Gastrocnemius medialis (tissue), 4 donors: ENCODE results near the gene ZFHX2. TPM values are rescaled to one million over a fixed set of nuclear protein-coding genes. Genes with fewer than 3 reads are reported as not detected.
"Not testable (repeated sequence)": the region's sequence is repeated elsewhere in the genome, so short reads cannot be mapped to it uniquely, and the experiment has no call there.

ENCODE experiments used
- ATAC-seq, 2 donors: fragments of 150-250 bp; one replicate each; pipeline ENCODE4 v1.9.1; 2016
- DNase-seq, 2 donors: peaks; one replicate each; pipeline ENCODE4 v3.0.0-alpha.2; 2019
- H3K27ac ChIP-seq, 4 donors: fragments of 200-600 bp; sonication (generic); 1 replicate in 1 of 4; 2 replicates in 3 of 4; pipeline ENCODE4 v1.5.1; 2016 to 2018; ENCODE audit warnings: mild to moderate bottlenecking in 2 of 4, moderate library complexity in 1 of 4
- H3K27me3 ChIP-seq, 3 donors: fragments of 200-600 bp; sonication (generic) in 2 of 3; 1 replicate in 1 of 3; 2 replicates in 2 of 3; pipeline versions ENCODE4 v1.5.1 to v1.6.0; 2016 to 2019; ENCODE audit warnings: mild to moderate bottlenecking in 1 of 3, moderate library complexity in 1 of 3
- H3K36me3 ChIP-seq, 2 donors: fragments of 200-600 bp; sonication (generic) in 1 of 2; one replicate each; pipeline ENCODE4 v1.5.1; 2017 to 2018
- H3K4me1 ChIP-seq, 2 donors: fragments of 200-600 bp; sonication (generic) in 1 of 2; one replicate each; pipeline ENCODE4 v1.5.1; 2016 to 2017; ENCODE audit warnings: mild to moderate bottlenecking in 2 of 2
- H3K4me3 ChIP-seq, 4 donors: fragments of 200-600 bp; sonication (generic) in 3 of 4; 1 replicate in 1 of 4; 2 replicates in 3 of 4; pipeline ENCODE4 v1.5.1; 2016 to 2019; ENCODE audit warnings: mild to moderate bottlenecking in 2 of 4
- H3K9me3 ChIP-seq, 3 donors: fragments of 200-600 bp; sonication (generic) in 2 of 3; 1 replicate in 1 of 3; 2 replicates in 2 of 3; pipeline ENCODE4 v1.5.1; 2016 to 2019
- POLR2A ChIP-seq, 2 donors: fragments of 450-650 bp; IDR thresholded peaks; one replicate each; pipeline ENCODE4 v1.6.1; 2017; ENCODE audit warnings: antibody characterized with exemption in 2 of 2, mild to moderate bottlenecking in 2 of 2, moderate library complexity in 2 of 2
- in situ Hi-C, 4 donors: fragments of 200-750 bp; cut with MboI; loops; one replicate each; pipeline versions ENCODE4 v1.15.0 to v1.8.0; 2017; ENCODE audit warnings: low sequenced_read_pairs in 4 of 4
- intact Hi-C: fragments of 100-400 bp; cut with DNase I; formaldehyde crosslinking; loops from one replicate; pipeline ENCODE4 v1.15.1; 2023; ENCODE audit warnings: low total_unique reads
- total RNA-seq, 4 donors: library from RNA; depleted of rRNA; stranded (reverse); fragments of >200 nt; gene quantifications; one replicate each; pipeline versions ENCODE4 v1.1.0 to v1.2.3, GENCODE V29; 2016
- TF ChIP-seq, protein P1 (sequence below), 5 experiments: fragments of 450-650 bp in 3 of 5; fragments of 200-600 bp in 2 of 5; sonication (generic) in 2 of 5; IDR thresholded peaks in 4 of 5; conservative IDR thresholded peaks in 1 of 5; 1 replicate in 4 of 5; 2 replicates in 1 of 5; pipeline ENCODE4 v1.5.1; 2016 to 2019; ENCODE audit warnings: antibody characterized with exemption in 5 of 5, mild to moderate bottlenecking in 3 of 5, moderate library complexity in 3 of 5

The ZFHX2 gene
- total RNA-seq = under 1 TPM in 3 of 4 donors, not detected in 1; 0.23 to 0.44 (median 0.41) TPM

DNA sequence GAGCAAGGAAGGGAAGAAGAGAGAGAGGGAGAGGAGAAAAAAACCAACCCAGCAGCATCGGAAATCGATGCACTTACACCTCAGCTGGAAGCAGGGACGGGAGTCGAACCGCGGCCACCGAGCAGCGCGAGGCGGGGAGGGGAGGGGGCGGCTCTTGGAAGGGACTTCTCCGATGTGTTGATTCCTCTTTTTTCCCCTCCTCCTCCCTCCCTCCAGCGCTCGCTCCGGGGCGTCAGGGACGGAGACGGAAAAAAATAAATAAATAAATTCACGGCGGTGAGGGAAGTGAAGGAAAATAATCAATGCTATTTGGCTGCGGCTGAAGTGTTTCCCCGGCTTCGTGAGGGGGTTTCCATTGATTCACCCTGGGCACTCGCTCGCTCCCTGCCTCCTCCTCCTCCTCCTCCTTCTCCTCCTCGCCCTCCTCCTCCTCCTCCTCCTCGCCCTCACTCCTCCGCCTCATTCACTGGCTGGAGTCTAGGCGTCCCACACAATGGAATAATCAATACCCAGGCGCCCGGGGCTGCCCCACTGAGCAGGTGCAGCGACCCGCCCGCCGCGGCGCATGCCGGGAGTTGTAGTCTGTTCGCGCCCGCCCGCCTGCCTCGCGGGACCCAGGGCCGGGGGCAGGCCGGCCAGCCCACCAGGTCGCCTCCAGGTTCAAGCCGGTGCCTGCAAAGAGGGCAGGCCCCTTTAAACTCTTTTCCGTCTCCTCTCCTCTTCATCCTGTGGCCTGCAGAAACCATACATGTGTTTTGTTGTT lies at the start of gene ZFHX2:
Gene ZFHX2 (minus strand): TSS at position 500 of the 763 bp plus-strand sequence. CDS start 16,440 bp downstream, outside the sequence.
- ATAC-seq (peak; percentile 23 to 39), DNase-seq (peak in 1 of 2 donors; percentile 43)
- peaks cover 4 to 21% of the 10 kb centered on the region in 2 donors for H3K4me1 ChIP-seq
- no peaks in the 10 kb centered on the region for H3K9me3 ChIP-seq
- no peaks in the 10 kb centered on the region for H3K27me3 ChIP-seq
- TF ChIP-seq, protein P1, sequence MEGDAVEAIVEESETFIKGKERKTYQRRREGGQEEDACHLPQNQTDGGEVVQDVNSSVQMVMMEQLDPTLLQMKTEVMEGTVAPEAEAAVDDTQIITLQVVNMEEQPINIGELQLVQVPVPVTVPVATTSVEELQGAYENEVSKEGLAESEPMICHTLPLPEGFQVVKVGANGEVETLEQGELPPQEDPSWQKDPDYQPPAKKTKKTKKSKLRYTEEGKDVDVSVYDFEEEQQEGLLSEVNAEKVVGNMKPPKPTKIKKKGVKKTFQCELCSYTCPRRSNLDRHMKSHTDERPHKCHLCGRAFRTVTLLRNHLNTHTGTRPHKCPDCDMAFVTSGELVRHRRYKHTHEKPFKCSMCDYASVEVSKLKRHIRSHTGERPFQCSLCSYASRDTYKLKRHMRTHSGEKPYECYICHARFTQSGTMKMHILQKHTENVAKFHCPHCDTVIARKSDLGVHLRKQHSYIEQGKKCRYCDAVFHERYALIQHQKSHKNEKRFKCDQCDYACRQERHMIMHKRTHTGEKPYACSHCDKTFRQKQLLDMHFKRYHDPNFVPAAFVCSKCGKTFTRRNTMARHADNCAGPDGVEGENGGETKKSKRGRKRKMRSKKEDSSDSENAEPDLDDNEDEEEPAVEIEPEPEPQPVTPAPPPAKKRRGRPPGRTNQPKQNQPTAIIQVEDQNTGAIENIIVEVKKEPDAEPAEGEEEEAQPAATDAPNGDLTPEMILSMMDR (IDR thresholded peaks at IDR 0.05 in 4 of 5, conservative IDR thresholded peaks at IDR 0.05 in 1 of 5) = no peak
- no peak for TF ChIP-seq POLR2A (IDR thresholded peaks at IDR 0.05)
- in situ Hi-C loops (loop anchor here in 2 of 4 donors (10.0 to 25.0 kb wide), 3 partner anchors 214 to 964 kb away; partner anchors contain the start of genes ABHD4 (in 1 of the 2), DAD1 (in 1 of the 2) and PABPN1 (in 1 of the 2)), intact Hi-C loops (loop anchor here (10.0 kb wide), 2 partner anchors 627 to 883 kb away; partner anchors contain the start of gene PRMT5)
- H3K27ac ChIP-seq = peak within 1 kb of the TSS; percentile 52 to 72 (median 62)
- H3K36me3 ChIP-seq = no peaks in the 10 kb centered on the region
- H3K4me3 ChIP-seq = peak within 1 kb of the TSS; percentile 57 to 72 (median 65)

DNA sequence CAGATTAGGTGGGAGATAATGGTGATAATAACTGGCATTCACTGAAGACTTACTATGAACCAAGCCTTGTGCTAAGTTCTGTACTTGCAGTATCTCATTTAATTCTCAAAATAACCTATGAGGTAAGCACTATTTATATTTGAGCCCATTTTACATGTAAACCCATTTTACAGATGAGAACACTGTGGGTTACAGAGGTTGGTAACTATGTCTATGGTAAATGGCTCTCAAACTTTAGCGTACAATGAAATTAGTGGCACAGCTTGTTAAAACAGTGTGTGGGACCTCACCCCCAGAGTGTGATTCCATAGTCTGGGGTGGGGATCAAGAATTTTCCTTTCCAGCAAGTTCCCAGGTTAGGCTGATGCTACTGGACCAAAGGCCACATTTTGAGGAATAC lies 49.2 kb upstream of the ZFHX2 start:
- no peaks in the 10 kb centered on the region for H3K36me3 ChIP-seq
- H3K4me3 ChIP-seq = no peak overlapping the region
- in situ Hi-C loops (no loop called here), intact Hi-C loops (no loop called here)
- H3K9me3 ChIP-seq = no peaks in the 10 kb centered on the region
- no peak overlapping the region for H3K27ac ChIP-seq
- ATAC-seq (no peak), DNase-seq (no peak)
- H3K27me3 ChIP-seq = no peaks in the 10 kb centered on the region
- TF ChIP-seq POLR2A (IDR thresholded peaks at IDR 0.05) = no peak
- TF ChIP-seq, protein P1 (IDR thresholded peaks at IDR 0.05 in 4 of 5, conservative IDR thresholded peaks at IDR 0.05 in 1 of 5) = no peak
- H3K4me1 ChIP-seq = no peaks in the 10 kb centered on the region

DNA sequence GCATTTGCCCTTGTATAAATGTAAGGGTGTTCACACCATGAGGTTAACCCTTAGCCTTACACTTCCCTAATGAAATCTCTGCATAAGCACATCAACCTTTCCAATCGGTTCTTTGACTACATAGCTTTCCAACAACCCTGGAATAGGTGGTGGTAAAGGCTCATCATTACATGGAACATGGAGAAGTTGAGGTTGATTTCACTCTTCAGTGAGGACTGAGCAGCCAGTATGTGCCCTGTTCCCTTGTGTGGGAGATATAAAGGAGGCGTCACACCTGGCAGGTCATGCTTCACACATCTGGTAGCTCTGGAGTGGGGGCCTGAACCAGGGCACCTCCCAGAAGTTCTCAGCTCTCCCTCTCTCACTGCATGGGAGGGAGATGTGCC lies 48.8 kb upstream of the ZFHX2 start:
- ATAC-seq = no peak
- Histone ChIP-seq H3K4me1 (no peaks in the 10 kb centered on the region), H3K4me3 (no peak overlapping the region), H3K27me3 (no peaks in the 10 kb centered on the region), H3K36me3 (no peaks in the 10 kb centered on the region), H3K9me3 (no peaks in the 10 kb centered on the region), H3K27ac (no peak overlapping the region)
- intact Hi-C loops = no loop called here
- TF ChIP-seq POLR2A (IDR thresholded peaks at IDR 0.05) = no peak
- in situ Hi-C loops = no loop called here
- no peak for DNase-seq

DNA sequence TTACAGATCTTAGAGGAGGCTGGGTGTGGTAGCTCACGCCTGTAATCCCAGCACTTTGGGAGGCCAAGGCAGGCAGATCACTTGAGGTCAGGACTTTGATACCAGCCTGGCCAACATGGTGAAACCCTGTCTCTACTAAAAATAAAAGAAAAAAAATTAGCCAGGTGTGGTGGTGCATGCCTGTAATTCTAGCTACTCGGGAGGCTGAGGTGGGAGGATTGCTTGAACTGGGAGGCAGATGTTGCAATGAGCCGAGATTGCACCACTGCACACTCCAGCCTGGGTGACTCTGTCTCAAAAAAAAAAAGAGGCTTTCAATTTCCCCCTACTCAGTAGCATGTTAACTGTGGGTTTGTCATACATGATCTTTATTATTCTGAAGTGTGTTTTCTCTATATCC lies 42.6 kb upstream of the ZFHX2 start:
- H3K4me3 ChIP-seq, H3K27ac ChIP-seq, intact Hi-C loops, in situ Hi-C loops, ATAC-seq, H3K27me3 ChIP-seq, H3K9me3 ChIP-seq, DNase-seq, H3K36me3 ChIP-seq, H3K4me1 ChIP-seq: not testable (repeated sequence)

DNA sequence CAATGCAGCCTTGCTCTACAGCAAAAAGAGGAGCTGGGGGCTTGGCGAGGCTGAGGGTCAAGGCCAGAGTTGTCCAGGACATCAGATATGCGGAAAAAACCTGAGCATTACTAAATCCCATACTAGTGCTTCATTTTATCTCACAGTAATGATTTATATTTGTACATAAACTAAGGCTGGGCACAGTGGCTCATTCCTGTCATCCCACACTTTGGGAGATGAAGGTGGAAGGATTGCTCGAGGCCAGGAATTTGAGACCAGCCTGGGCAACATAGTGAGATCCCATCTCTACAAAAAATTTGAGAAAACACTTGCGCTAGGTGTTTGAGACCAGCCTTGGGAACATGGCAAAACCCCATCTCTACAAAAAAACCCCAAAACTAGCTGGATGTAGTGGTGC lies 38.6 kb upstream of the ZFHX2 start:
- no peak overlapping the region for H3K27ac ChIP-seq
- no peak for TF ChIP-seq POLR2A (IDR thresholded peaks at IDR 0.05)
- TF ChIP-seq, protein P1 (IDR thresholded peaks at IDR 0.05 in 4 of 5, conservative IDR thresholded peaks at IDR 0.05 in 1 of 5) = no peak
- H3K27me3 ChIP-seq = peaks cover 0 to 4% (median 3%) of the 10 kb centered on the region in 3 donors
- H3K4me3 ChIP-seq = no peak overlapping the region
- no peaks in the 10 kb centered on the region for H3K4me1 ChIP-seq
- no peaks in the 10 kb centered on the region for H3K9me3 ChIP-seq
- H3K36me3 ChIP-seq = no peaks in the 10 kb centered on the region
- DNase-seq (no peak), ATAC-seq (no peak)
- intact Hi-C loops = no loop called here
- in situ Hi-C loops = no loop called here
